ENCODE results near the gene ANAPC5.
A peak's percentile ranks its signal among the peaks of the same experiment; 100 is the strongest.
"Not testable (repeated sequence)": the region's sequence is repeated elsewhere in the genome, so short reads cannot be mapped to it uniquely, and the experiment has no call there.

Gene ANAPC5

DNA sequence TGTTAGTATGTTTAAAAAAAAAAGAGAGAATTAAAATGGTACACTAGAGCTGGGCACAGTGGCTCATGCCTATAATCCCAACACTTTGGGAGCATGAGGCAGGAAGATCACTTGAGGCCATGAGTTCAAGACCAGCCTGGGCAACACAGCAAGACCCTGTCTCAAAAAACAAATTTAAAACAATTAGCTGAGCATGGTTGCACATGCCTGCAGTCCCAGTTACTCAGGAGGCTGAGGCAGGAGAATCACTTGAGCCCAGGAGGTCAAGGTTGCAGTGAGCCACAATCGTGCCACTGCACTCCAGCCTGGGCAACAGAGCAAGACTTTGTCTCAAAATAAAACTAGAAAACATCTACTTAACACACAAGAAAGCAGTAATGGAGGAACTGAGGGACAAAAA lies 42.0 kb downstream of the ANAPC5 start:
- not testable (repeated sequence) for DNase-seq

DNA sequence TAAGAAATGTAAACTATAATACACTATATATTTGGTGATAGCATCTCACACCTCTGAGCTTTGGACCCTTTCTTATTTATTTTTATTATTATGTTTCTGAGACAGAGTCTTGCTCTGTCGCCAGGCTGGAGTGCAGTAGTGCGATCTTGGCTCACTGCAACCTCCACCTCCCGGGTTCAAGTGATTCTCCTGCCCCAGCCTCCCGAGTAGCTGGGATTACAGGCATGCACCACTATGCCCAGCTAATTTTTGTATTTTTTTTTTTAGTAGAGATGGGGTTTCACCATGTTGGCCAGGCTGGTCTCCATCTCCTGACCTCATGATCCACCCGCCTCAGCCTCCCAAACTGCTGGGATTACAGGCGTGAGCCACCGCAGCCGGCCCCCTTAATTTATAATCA lies 44.8 kb downstream of the ANAPC5 start:
- DNase-seq, result not testable (repeated sequence)

GRCh38 chr12:121304306-121304705 lies 47.9 kb downstream of the ANAPC5 start:
- DNase-seq, result no peak

GRCh38 chr12:121301876-121302275 lies 50.3 kb downstream of the ANAPC5 start:
- no peak for DNase-seq

DNA sequence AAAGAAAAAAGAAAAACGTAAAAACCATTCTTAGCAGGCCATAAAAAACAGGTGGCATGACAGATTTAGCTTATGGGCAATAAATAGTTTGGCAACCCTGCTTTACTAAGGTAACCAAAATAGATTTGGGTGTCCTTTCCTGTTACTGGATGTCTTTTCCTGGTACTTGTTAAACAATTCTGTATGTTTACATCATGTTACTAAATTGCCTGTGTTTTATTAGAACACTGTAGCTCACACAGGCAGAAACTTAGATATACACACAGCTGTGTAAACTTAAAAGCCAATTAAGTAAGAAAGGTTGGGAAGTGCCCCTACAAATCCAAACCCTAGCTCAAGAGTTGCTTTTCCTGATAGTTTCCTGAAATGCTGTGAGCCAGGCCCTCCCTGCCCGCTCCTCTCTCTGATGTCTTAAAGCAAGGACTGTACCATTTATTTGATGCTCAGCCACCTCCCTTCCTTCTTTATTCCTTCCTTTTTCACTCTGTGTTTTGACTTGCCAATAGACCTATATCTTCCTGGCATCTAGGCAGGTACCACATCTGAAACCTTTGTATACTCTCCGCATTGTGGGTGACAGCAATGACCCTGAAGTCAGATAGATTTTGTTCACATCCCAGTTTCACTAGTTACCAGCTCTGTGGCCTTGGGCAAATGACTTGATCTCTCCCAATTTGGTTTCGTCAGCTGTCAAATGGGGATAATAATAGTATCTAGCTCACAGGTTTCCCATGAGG lies 52.0 kb downstream of the ANAPC5 start:
- peak; percentile 56 for DNase-seq

DNA sequence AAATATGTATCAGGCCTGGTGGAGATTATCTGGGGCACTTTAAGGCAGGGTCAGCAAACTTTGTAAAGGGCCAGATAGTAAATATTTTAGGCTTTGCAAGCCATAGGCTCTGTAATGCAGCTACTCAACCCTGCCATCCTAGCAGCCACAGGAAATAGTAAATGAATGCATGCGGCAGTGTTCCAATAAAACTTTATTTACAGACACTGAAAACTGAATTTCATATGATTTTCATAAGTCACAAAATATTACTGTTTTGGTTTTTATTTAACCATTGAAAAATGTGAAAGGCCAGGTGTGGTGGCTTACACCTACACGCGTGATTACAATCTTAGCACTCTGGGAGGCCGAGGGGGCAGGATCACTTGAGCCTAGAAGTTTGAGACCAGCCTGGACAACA lies 52.5 kb downstream of the ANAPC5 start:
- DNase-seq, result no peak

DNA sequence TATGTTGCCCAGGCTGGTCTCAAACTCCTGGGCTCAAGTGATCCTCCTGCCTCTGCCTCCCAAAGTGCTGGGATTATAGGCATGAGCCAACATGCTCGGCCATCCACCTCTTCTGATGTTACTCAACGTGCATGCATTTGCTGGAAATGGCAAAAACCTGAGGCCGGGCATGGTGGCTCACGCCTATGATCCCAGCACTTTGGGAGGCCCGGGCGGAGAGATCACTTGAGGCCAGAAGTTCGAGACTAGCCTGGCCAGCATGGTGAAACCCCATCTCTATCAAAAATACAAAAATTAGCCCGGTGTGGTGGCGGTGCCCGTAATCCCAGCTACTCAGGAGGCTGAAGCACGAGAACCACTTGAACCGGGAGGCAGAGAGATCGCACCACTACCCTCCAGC lies 53.8 kb downstream of the ANAPC5 start:
- DNase-seq, result not testable (repeated sequence)

- DNase-seq, result peak; percentile 40
Observed at GRCh38 chr12:121297435-121297991, 54.7 kb downstream of the ANAPC5 start.

- peak; percentile 48 for DNase-seq
Observed at GRCh38 chr12:121296618-121297434, 55.4 kb downstream of the ANAPC5 start, which contains the start of gene CAMKK2. TSS of gene CAMKK2 (minus strand) at chr12:121296709. CDS start at chr12:121274526, 22,183 bp downstream.

- no peak for DNase-seq
Observed at GRCh38 chr12:121295746-121296617, 56.2 kb downstream of the ANAPC5 start.

DNA sequence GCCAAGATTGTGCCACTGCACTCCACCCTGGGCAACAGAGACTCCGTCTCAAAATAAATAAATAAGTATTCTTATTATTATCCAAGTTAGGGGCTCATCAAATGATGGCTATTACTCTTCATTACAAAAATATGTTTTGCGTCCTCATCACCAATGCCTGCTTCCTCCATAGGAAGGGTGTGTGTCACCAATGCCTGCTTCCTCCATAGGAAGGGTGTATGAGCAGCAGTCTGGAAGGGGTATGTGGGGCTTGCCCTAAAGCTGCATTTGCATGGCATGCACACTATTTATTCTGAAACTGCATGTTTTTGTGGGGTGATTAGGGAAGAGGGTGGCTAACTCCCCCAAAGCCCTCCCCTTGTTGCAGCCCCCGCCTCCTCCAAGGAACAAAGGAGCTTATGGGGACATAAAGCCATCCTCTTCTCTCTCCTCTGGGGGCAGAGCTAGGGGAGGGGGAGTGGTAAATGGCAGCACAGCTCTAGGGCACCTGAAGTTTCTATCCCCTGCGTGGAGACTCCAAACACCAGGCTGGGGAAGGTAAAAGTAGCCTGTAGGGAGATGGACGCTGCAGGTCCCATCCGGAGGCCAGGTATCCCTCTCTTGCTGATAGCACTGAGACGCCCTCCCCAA lies 57.0 kb downstream of the ANAPC5 start:
- DNase-seq, result no peak

DNA sequence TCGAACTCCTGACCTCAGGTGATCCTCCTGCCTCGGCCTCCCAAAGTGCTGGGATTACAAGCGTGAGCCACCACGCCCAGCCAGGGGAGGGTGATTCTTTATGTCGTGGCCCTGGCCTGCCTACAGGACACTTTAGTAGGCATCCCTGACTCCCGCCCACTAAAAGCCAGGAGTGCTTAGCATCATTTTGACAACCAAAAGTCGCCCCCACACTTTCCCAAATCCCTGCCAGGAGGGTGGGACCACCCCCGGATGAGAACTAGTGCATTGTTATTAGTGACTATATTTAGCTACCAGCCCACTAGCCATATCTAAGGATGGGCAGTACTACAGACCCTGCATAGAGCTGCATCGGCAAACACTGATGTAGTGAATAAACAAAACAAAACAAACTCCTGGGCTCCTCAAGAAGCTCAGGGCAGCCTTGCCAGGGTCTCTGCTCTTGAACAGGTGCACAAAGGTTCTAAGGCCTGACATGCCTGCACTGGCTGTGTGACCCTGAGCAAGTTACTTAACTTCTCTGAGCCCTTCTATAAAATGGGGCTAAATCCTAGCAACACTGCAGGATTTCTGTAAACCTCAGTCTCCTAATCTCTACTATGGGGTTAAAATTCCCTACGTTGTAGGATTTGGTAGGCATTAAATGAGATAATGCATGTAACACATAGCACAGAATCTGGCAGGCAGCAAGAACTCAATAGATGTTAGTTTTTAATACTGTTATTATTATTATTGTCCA lies 57.9 kb downstream of the ANAPC5 start:
- no peak for DNase-seq

- no peak for DNase-seq
Observed at GRCh38 chr12:121293603-121294002, 58.6 kb downstream of the ANAPC5 start.

GRCh38 chr12:121290410-121290809 lies 61.8 kb downstream of the ANAPC5 start:
- no peak for DNase-seq

- no peak for DNase-seq
Observed at GRCh38 chr12:121289962-121290361, 62.2 kb downstream of the ANAPC5 start.

GRCh38 chr12:121288986-121289385 lies 63.2 kb downstream of the ANAPC5 start:
- no peak for DNase-seq

DNA sequence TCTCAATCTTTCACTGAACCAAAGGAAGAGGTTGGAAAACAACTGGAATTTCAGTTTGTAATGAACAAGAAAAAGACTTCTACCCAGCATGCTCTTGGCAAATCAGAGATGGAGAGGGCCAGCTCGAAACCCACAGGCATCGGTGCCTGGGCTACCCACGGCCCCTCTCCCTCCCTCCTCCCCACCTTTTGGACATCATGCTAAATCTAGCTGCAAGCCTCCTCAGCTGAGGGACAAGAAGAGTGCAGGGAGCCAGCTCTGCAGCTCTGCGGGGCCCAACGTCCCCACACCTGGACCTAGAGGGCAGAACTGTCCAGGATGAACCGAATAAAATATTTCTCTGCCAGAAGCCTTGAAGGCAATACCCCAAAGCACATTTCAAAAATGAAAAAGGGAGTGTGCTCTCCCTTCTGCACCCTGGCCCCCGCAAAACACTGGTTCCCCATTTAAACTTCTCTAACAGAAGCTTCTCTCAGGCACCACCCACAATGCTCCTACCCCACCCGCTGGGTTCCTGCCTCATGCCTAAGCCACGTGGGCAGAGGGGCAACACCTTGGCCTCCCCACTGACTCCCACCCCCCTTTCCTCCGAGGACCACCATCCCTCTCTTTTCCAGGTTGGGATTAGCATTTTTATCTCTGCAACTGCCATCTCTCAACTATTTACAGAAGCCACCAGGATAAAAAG lies 63.9 kb downstream of the ANAPC5 start:
- no peak for DNase-seq

GRCh38 chr12:121287267-121287954 lies 64.8 kb downstream of the ANAPC5 start:
- DNase-seq, result no peak

- DNase-seq, result no peak
Observed at GRCh38 chr12:121285856-121286255, 66.4 kb downstream of the ANAPC5 start.

All from SHP77 treated with DMSO at 0.1 percent for 48 hours (cell line).